SK-N-MC (cell line): ENCODE measurements around the gene KAZN.

ENCODE experiments used
- EZH2 ChIP-seq: fragments of 200-600 bp; sonication (generic); IDR thresholded peaks from one replicate; pipeline ENCODE4 v1.6.1; 2017; ENCODE audit warnings: antibody characterized with exemption
- FOXP2 ChIP-seq: optimal IDR thresholded peaks from 2 replicates; pipeline ENCODE3; 2011; ENCODE audit warnings: mild to moderate bottlenecking, moderate library complexity; ENCODE audit not compliant: insufficient read depth; ENCODE audit errors: extremely low read length, control extremely low read depth
- POLR2AphosphoS5 ChIP-seq: IDR thresholded peaks from 2 replicates; pipeline ENCODE4 v1.6.1; 2012; ENCODE audit warnings: mild to moderate bottlenecking, low read depth, low read length, borderline replicate concordance

DNA sequence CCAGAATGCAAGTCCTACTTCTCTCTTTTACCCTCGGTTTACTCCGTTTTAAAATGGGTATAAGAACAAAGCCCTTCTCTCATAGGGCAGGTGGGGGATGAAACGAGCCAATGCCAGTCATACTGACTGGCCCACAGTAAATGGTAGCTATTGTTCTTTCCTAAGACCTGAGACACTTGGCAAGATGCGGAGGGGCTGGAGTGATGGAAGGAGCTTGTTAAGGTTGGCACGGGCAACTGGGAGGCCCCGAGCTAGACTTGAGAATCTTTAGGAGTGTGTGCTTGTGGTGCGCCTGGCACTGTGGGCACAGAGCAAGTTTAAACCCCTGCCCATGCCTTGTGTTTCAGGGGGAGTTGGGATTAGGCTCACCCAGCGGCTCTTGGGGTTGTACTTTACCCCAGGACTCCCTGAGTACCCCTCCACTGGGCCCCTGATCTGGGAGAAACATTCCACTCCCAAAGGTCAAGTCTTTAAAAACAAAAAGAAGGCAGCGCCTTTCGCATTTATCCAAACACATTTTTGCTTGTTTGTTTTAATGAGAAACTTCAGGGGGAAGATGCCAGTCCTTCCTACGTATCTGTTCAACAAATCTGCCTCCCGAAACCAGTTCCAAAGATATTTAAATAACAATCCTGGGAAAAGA lies 314.5 kb downstream of the KAZN start:
- TF ChIP-seq EZH2 (no peak), POLR2AphosphoS5 (no peak), FOXP2 (no peak)
